H1 (cell line): Measurements from ENCODE around the gene VAMP4. TPM values are rescaled to one million over a fixed set of nuclear protein-coding genes. Genes with fewer than 3 reads are reported as not detected.

ENCODE experiments used
- CTCF ChIA-PET: fragments of 300-600 bp; sonication (Branson Sonifier 250); formaldehyde crosslinking; loops from one replicate; lab custom pipeline; 2021; ENCODE audit not compliant: partially characterized antibody; lab: Charles Lee
- POLR2A ChIA-PET: fragments of 300-600 bp; sonication (Branson Sonifier 250); formaldehyde crosslinking; loops from one replicate; lab custom pipeline; 2021; ENCODE audit warnings: inconsistent platforms; ENCODE audit not compliant: partially characterized antibody; lab: Charles Lee
- DNase-seq, 2 experiments: peaks; one replicate each; pipeline versions ENCODE4 v3.0.0 to v3.0.0-alpha.2; 2010 to 2022; ENCODE audit warnings: low spot score in 2 of 2, low read depth in 1 of 2, mixed read lengths in 1 of 2
- FAIRE-seq: peaks from 2 replicates; lab custom pipeline; 2011; peaks lifted over from hg19 to GRCh38; lab: Jason Lieb, UNC
- H2AFZ ChIP-seq: 2 replicates; pipeline ENCODE4 v1.8.1; 2012; ENCODE audit warnings: low read length, inconsistent platforms
- H2AK5ac ChIP-seq: 2 replicates; pipeline ENCODE4 v1.6.1; 2013; ENCODE audit warnings: low read depth, low read length
- H2BK120ac ChIP-seq: replicated peaks from 2 replicates; pipeline ENCODE3; 2013; ENCODE audit warnings: low read depth, low read length, inconsistent platforms
- H2BK12ac ChIP-seq: 2 replicates; pipeline ENCODE4 v1.6.1; 2013; ENCODE audit warnings: low read depth, low read length
- H2BK15ac ChIP-seq: 2 replicates; pipeline ENCODE4 v1.6.1; 2013; ENCODE audit warnings: low read length
- H2BK20ac ChIP-seq: 2 replicates; pipeline ENCODE4 v1.6.1; 2013; ENCODE audit warnings: low read length
- H2BK5ac ChIP-seq: 2 replicates; pipeline ENCODE4 v1.6.1; 2013; ENCODE audit warnings: low read depth, low read length
- H3K14ac ChIP-seq: 2 replicates; pipeline ENCODE4 v1.6.1; 2013; ENCODE audit warnings: inconsistent platforms; ENCODE audit not compliant: insufficient read length
- H3K18ac ChIP-seq: 2 replicates; pipeline ENCODE4 v1.6.1; 2013; ENCODE audit warnings: low read length; ENCODE audit errors: extremely low read depth
- H3K23ac ChIP-seq: 2 replicates; pipeline ENCODE4 v1.6.1; 2013; ENCODE audit warnings: inconsistent platforms; ENCODE audit not compliant: insufficient read length
- H3K23me2 ChIP-seq: 2 replicates; pipeline ENCODE4 v1.6.1; 2013; ENCODE audit warnings: low read depth, low read length
- H3K27ac ChIP-seq: 2 replicates; pipeline ENCODE4 v1.6.1; 2011; ENCODE audit warnings: low read depth, low read length, inconsistent platforms
- H3K27me3 ChIP-seq, 4 experiments: replicated peaks in 1 of 4; 1 replicate in 1 of 4; 2 replicates in 3 of 4; pipeline versions ENCODE4 v1.6.1 to v1.8.1; 2011 to 2013; ENCODE audit warnings: low read length in 3 of 4, mild to moderate bottlenecking in 3 of 4, inconsistent platforms in 2 of 4, mixed read lengths in 2 of 4, moderate library complexity in 1 of 4; ENCODE audit not compliant: control insufficient read depth in 3 of 4, insufficient read depth in 3 of 4; ENCODE audit errors: extremely low read depth in 1 of 4
- H3K36me3 ChIP-seq, 4 experiments: 2 replicates each; pipeline versions ENCODE4 v1.6.1 to v1.8.1; 2011 to 2013; ENCODE audit warnings: mild to moderate bottlenecking in 4 of 4, low read length in 3 of 4, moderate library complexity in 2 of 4, control low read depth in 1 of 4, inconsistent platforms in 1 of 4; ENCODE audit not compliant: insufficient read depth in 4 of 4, control insufficient read depth in 2 of 4
- H3K4ac ChIP-seq: replicated peaks from 2 replicates; pipeline ENCODE3; 2013; ENCODE audit warnings: low read length, low read depth, mixed read lengths, inconsistent platforms; ENCODE audit not compliant: insufficient read length
- H3K4me1 ChIP-seq, 4 experiments: replicated peaks in 1 of 4; 1 replicate in 1 of 4; 2 replicates in 3 of 4; pipeline versions ENCODE4 v1.6.1 to v1.8.1; 2011 to 2013; ENCODE audit warnings: low read length in 3 of 4, inconsistent platforms in 2 of 4, mixed read lengths in 1 of 4; ENCODE audit not compliant: insufficient read depth in 4 of 4, control insufficient read depth in 3 of 4
- H3K4me2 ChIP-seq, 2 experiments: 2 replicates each; pipeline versions ENCODE4 v1.6.1 to v1.8.1; 2011 to 2013; ENCODE audit warnings: low read depth in 2 of 2, low read length in 2 of 2, control low read depth in 1 of 2, inconsistent platforms in 1 of 2, mild to moderate bottlenecking in 1 of 2; ENCODE audit not compliant: insufficient read depth in 1 of 2
- H3K4me3 ChIP-seq, 4 experiments: fragments of 200-600, 300-600 bp in 1 of 4; sonication (generic), shearing (Covaris generic), sonication (Bioruptor Twin) in 1 of 4; 2 replicates each; pipeline versions ENCODE4 v1.5.1 to v1.8.1; 2011 to 2016; ENCODE audit warnings: low read length in 4 of 4, low read depth in 3 of 4, control low read depth in 2 of 4, inconsistent platforms in 2 of 4, mild to moderate bottlenecking in 2 of 4, mixed read lengths in 1 of 4, moderate library complexity in 1 of 4; ENCODE audit not compliant: insufficient read depth in 2 of 4; ENCODE audit errors: extremely low read depth in 1 of 4
- H3K56ac ChIP-seq: replicated peaks from 2 replicates; pipeline ENCODE3; 2013; ENCODE audit warnings: low read depth, mild to moderate bottlenecking, mixed read lengths, low read length, inconsistent platforms; ENCODE audit not compliant: insufficient read length
- H3K79me1 ChIP-seq: 2 replicates; pipeline ENCODE4 v1.6.1; 2013; ENCODE audit warnings: low read depth, low read length, control low read depth
- H3K79me2 ChIP-seq, 2 experiments: 2 replicates each; pipeline versions ENCODE4 v1.6.1 to v1.8.1; 2012 to 2013; ENCODE audit warnings: low read length in 2 of 2, mild to moderate bottlenecking in 2 of 2, inconsistent platforms in 1 of 2; ENCODE audit not compliant: insufficient read depth in 2 of 2, control insufficient read depth in 1 of 2
- H3K9ac ChIP-seq, 4 experiments: replicated peaks in 1 of 4; 1 replicate in 1 of 4; 2 replicates in 3 of 4; pipeline versions ENCODE4 v1.6.1 to v1.8.1; 2011 to 2013; ENCODE audit warnings: low read depth in 3 of 4, low read length in 3 of 4, control low read depth in 2 of 4, mild to moderate bottlenecking in 2 of 4, moderate library complexity in 2 of 4, inconsistent platforms in 1 of 4; ENCODE audit errors: extremely low read depth in 1 of 4
- H3K9me3 ChIP-seq, 2 experiments: 2 replicates each; pipeline versions ENCODE4 v1.6.1 to v1.8.1; 2012 to 2013; ENCODE audit warnings: mild to moderate bottlenecking in 2 of 2, moderate library complexity in 2 of 2, control low read depth in 1 of 2, inconsistent platforms in 1 of 2, low read depth in 1 of 2, low read length in 1 of 2, mixed read lengths in 1 of 2; ENCODE audit not compliant: insufficient read depth in 2 of 2
- H4K20me1 ChIP-seq, 2 experiments: replicated peaks in 1 of 2; 2 replicates each; pipeline versions ENCODE3 to v1.8.1; 2011 to 2013; ENCODE audit warnings: inconsistent platforms in 2 of 2, low read length in 2 of 2, mild to moderate bottlenecking in 1 of 2; ENCODE audit not compliant: insufficient read depth in 2 of 2, control insufficient read depth in 1 of 2
- H4K5ac ChIP-seq: 2 replicates; pipeline ENCODE4 v1.6.1; 2013; ENCODE audit warnings: low read length, low read depth, mixed read lengths, inconsistent platforms; ENCODE audit not compliant: insufficient read length
- H4K8ac ChIP-seq: 2 replicates; pipeline ENCODE4 v1.8.0; 2013; ENCODE audit warnings: mild to moderate bottlenecking, moderate library complexity, low read length, inconsistent platforms; ENCODE audit not compliant: insufficient read depth; ENCODE audit errors: extremely low read depth
- H4K91ac ChIP-seq: replicated peaks from 2 replicates; pipeline ENCODE3; 2013; ENCODE audit warnings: low read length, mixed read lengths, inconsistent platforms; ENCODE audit not compliant: insufficient read length
- BCL11A ChIP-seq, 2 experiments: IDR thresholded peaks; one replicate each; pipeline ENCODE4 v1.6.1; 2011; ENCODE audit warnings: low read depth in 2 of 2, low read length in 2 of 2, mild to moderate bottlenecking in 2 of 2
- CTBP2 ChIP-seq: IDR thresholded peaks from 2 replicates; pipeline ENCODE4 v1.7.0; 2011; ENCODE audit warnings: borderline replicate concordance, mild to moderate bottlenecking, moderate library complexity, mixed read lengths, low read length; ENCODE audit not compliant: insufficient read depth, insufficient read length
- EGR1 ChIP-seq: IDR thresholded peaks from 2 replicates; pipeline ENCODE4 v1.6.1; 2011; ENCODE audit warnings: low read depth, low read length, borderline replicate concordance
- EZH2 ChIP-seq: fragments of 200-600 bp; sonication (generic); IDR thresholded peaks from 2 replicates; pipeline ENCODE4 v1.7.1; 2012; ENCODE audit warnings: low read depth, mild to moderate bottlenecking, moderate library complexity, low read length, inconsistent platforms; ENCODE audit not compliant: severe bottlenecking
- GABPA ChIP-seq: IDR thresholded peaks from 2 replicates; pipeline ENCODE4 v1.6.1; 2011; ENCODE audit warnings: mild to moderate bottlenecking, low read length, moderate library complexity, borderline replicate concordance; ENCODE audit not compliant: insufficient read depth
- JUND ChIP-seq: IDR thresholded peaks from 2 replicates; pipeline ENCODE4 v1.6.1; 2011; ENCODE audit warnings: mild to moderate bottlenecking, improper control_type of control experiment, low read length
- KDM4A ChIP-seq: IDR thresholded peaks from one replicate; pipeline ENCODE4 v1.7.1; 2012; ENCODE audit warnings: low read depth, mild to moderate bottlenecking, moderate library complexity, low read length, inconsistent platforms; ENCODE audit not compliant: severe bottlenecking
- KDM5A ChIP-seq: fragments of 200-600 bp; IDR thresholded peaks from 2 replicates; pipeline ENCODE4 v1.7.1; 2012; ENCODE audit warnings: mild to moderate bottlenecking, low read length, inconsistent platforms, mixed read lengths
- RAD21 ChIP-seq, 2 experiments: IDR thresholded peaks in 1 of 2; conservative IDR thresholded peaks in 1 of 2; 2 replicates each; pipeline ENCODE4 v1.6.1; 2011; ENCODE audit warnings: low read depth in 2 of 2, low read length in 2 of 2, improper control_type of control experiment in 1 of 2, inconsistent platforms in 1 of 2, mild to moderate bottlenecking in 1 of 2, moderate library complexity in 1 of 2
- RBBP5 ChIP-seq: IDR thresholded peaks from 2 replicates; pipeline ENCODE4 v1.7.1; 2012; ENCODE audit warnings: low read depth, mild to moderate bottlenecking, inconsistent platforms, low read length, moderate library complexity, borderline replicate concordance
- SP1 ChIP-seq: IDR thresholded peaks from 2 replicates; pipeline ENCODE4 v1.6.1; 2011; ENCODE audit warnings: low read depth, low read length
- SP2 ChIP-seq: IDR thresholded peaks from 2 replicates; pipeline ENCODE4 v1.6.1; 2012; ENCODE audit warnings: mild to moderate bottlenecking, low read length, inconsistent platforms
- SP4 ChIP-seq: IDR thresholded peaks from 2 replicates; pipeline ENCODE4 v1.6.1; 2012; ENCODE audit warnings: low read length, inconsistent platforms
- TAF1 ChIP-seq: IDR thresholded peaks from 2 replicates; pipeline ENCODE4 v1.6.1; 2011; ENCODE audit warnings: mild to moderate bottlenecking, low read depth, low read length
- WGBS, 2 experiments: shearing (Covaris generic) in 1 of 2; methylation state at CpG; one replicate each; pipeline versions ENCODE4 v1.1.6 to v1.1.7; 2013 to 2015; ENCODE audit warnings: low lambda C conversion rate in 2 of 2, mixed read lengths in 2 of 2, inconsistent platforms in 1 of 2, low coverage in 1 of 2, missing lambda C conversion rate in 1 of 2; ENCODE audit not compliant: insufficient replicate concordance in 2 of 2, insufficient coverage in 1 of 2, insufficient read length in 1 of 2; ENCODE audit errors: extremely low coverage in 1 of 2, missing lambda C conversion rate in 1 of 2; 5-methylcytosine and 5-hydroxymethylcytosine counted together
- polyA plus RNA-seq, 7 experiments: library from polyadenylated mRNA; depleted of rRNA in 3 of 7; stranded (reverse) in 5 of 7; unstranded in 2 of 7; fragments of >200 nt in 5 of 7; fragments of 200-250 nt in 2 of 7; gene quantifications; 1 replicate in 5 of 7; 2 replicates in 1 of 7; 4 replicates in 1 of 7; pipeline versions ENCODE4 v1.2.1 to v1.2.3, GENCODE V29; 2011 to 2013; ENCODE audit warnings: missing spikeins in 2 of 7, mixed read lengths in 2 of 7
- total RNA-seq: library from RNA; stranded (reverse); fragmentation: NEBNext Ultra II Directional; extraction: Animal tissue kit (Norgen Biotek cat#: 25700); gene quantifications from 2 replicates; pipeline ENCODE4 v1.2.1, GENCODE V29; 2021

The VAMP4 gene
- total and polyA plus RNA-seq, 2 of the 8 experiments (the other 6 are each of a cell fraction or from before 2014, with no cell fraction given): 1.6 to 13.9 TPM

DNA sequence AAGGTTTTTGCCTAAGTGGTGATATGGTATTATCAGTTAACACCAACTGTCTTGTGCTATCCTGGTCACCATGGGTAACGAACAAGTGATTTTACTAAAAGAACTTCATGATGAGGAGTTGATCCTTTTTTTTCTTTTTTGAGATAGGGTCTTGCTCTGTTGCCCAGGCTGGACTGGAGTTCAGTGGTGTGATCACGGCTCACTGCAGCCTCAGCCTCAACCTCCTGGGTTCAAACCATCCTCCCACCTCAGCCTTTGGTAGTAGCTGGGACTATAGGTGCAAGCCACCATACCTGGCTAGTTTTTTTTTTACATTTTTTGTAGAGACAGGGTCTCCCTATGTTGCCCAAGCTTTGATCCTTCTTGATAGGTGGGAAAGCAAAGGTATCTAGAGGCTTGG lies 44.7 kb upstream of the VAMP4 start:
- H3K4me1 ChIP-seq: peaks cover 0 to 4% (median 2%) of the 10 kb centered on the region in 4 experiments; a peak in 4 of 7 replicates
- H3K18ac ChIP-seq: no peak overlapping the region
- H3K14ac ChIP-seq: no peak overlapping the region
- H3K9ac ChIP-seq: no peak overlapping the region
- H3K79me1 ChIP-seq: peaks cover 21% of the 10 kb centered on the region
- H3K9me3 ChIP-seq: no peaks in the 10 kb centered on the region; a peak in 1 of 4 replicates
- H3K4me3 ChIP-seq: no peak overlapping the region
- H2BK15ac ChIP-seq: no peak overlapping the region
- no peak overlapping the region for H2AFZ ChIP-seq
- H2AK5ac ChIP-seq: no peak overlapping the region
- H4K5ac ChIP-seq: no peak overlapping the region
- peaks cover 17 to 59% of the 10 kb centered on the region in 2 experiments for H3K79me2 ChIP-seq
- CTCF ChIA-PET: interaction anchor here (1.5 to 3.0 kb wide), 5 partner anchors 14 to 197 kb away, joined by 5 to 24 read pairs (median 12); no protein-coding TSS in a partner anchor
- no peak overlapping the region for H3K4ac ChIP-seq
- H2BK120ac ChIP-seq: no peak overlapping the region
- no peak overlapping the region for H3K23ac ChIP-seq
- H4K91ac ChIP-seq: no peak overlapping the region
- POLR2A ChIA-PET: interaction anchor here (1.4 kb wide), 1 partner anchor 14 kb away, joined by 4 read pairs; no protein-coding TSS in a partner anchor
- no peak overlapping the region for H3K56ac ChIP-seq
- H3K4me2 ChIP-seq: no peak overlapping the region
- H2BK12ac ChIP-seq: no peak overlapping the region
- peaks cover 3% of the 10 kb centered on the region; the same call in 1 of the 2 replicates for H3K23me2 ChIP-seq
- H4K20me1 ChIP-seq: peaks cover 2 to 16% of the 10 kb centered on the region in 2 experiments
- H3K36me3 ChIP-seq: peaks cover 38 to 80% (median 69%) of the 10 kb centered on the region in 4 experiments
- FAIRE-seq (no peak), DNase-seq (no peak)
- H2BK20ac ChIP-seq: no peak overlapping the region
- no peak overlapping the region for H4K8ac ChIP-seq
- H2BK5ac ChIP-seq: no peak overlapping the region
- no peak overlapping the region for H3K27ac ChIP-seq
- no peaks in the 10 kb centered on the region for H3K27me3 ChIP-seq
- WGBS, 2 experiments: 88% methylated on average over 2 of the region's 2 CpGs; no CpG with 5 or more reads in 1 of the 2 experiments
- no peak for TF ChIP-seq SP4
- TF ChIP-seq BCL11A (IDR thresholded peaks at IDR 0.05; ENCODE audit: low read depth in 2 of 2, low read length in 2 of 2): no peak
- no peak for TF ChIP-seq KDM4A
- no peak for TF ChIP-seq EGR1
- no peak for TF ChIP-seq SP2
- TF ChIP-seq EZH2: no peak
- no peak for TF ChIP-seq RBBP5
- TF ChIP-seq RAD21 (IDR thresholded peaks at IDR 0.05 in 1 of 2, conservative IDR thresholded peaks at IDR 0.05 in 1 of 2; ENCODE audit: low read depth in 2 of 2, low read length in 2 of 2): no peak
- no peak for TF ChIP-seq TAF1
- no peak for TF ChIP-seq GABPA
- no peak for TF ChIP-seq JUND
- no peak for TF ChIP-seq KDM5A
- no peak for TF ChIP-seq SP1
- no peak for TF ChIP-seq CTBP2
